Measurements from ENCODE around the gene RNASE11.

DNA sequence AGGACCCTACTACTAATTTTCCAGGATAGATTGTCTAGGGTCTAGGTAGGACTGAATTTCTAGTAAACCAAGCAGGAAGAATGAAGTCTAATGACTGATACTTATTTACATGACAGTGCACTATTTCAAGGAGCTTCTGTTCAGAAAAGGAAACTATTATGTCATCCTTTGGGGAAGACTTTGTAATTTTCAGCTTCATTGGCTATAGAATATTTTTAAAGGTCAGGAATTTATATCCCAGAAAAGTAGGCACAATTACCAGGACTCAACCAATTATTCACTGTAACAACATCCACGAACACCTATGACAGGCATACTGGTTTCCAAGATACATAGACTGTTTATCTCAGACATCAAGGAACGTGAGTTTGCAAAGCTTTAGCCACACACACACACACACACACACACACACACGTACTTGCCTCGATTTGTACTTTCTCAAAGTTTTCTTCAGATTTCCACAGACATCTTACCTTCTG lies 30.5 kb upstream of the RNASE11 start:
- TF ChIP-seq, protein P1, sequence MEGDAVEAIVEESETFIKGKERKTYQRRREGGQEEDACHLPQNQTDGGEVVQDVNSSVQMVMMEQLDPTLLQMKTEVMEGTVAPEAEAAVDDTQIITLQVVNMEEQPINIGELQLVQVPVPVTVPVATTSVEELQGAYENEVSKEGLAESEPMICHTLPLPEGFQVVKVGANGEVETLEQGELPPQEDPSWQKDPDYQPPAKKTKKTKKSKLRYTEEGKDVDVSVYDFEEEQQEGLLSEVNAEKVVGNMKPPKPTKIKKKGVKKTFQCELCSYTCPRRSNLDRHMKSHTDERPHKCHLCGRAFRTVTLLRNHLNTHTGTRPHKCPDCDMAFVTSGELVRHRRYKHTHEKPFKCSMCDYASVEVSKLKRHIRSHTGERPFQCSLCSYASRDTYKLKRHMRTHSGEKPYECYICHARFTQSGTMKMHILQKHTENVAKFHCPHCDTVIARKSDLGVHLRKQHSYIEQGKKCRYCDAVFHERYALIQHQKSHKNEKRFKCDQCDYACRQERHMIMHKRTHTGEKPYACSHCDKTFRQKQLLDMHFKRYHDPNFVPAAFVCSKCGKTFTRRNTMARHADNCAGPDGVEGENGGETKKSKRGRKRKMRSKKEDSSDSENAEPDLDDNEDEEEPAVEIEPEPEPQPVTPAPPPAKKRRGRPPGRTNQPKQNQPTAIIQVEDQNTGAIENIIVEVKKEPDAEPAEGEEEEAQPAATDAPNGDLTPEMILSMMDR (IDR thresholded peaks at IDR 0.05) = no peak
- TF ChIP-seq POLR2A (IDR thresholded peaks at IDR 0.05) (no peak), POLR2AphosphoS5 (IDR thresholded peaks at IDR 0.05; ENCODE audit: insufficient read depth in 1 of 2, low read depth in 1 of 2) (no peak)
